IMR-90 (cell line): ENCODE results near the gene FSTL3. TPM values are rescaled to one million over a fixed set of nuclear protein-coding genes. Genes with fewer than 3 reads are reported as not detected.

Source experiments
- ATAC-seq: fragments of 200-7000 bp; cut with Tn5 transposase; 2 replicates; pipeline ENCODE4 v1.9.1; 2020; ENCODE audit warnings: low read depth, mild to moderate bottlenecking, moderate library complexity
- BruUV-seq: library from RNA; stranded (reverse); fragments of 400-500 nt; replicated peaks from 2 replicates; lab custom pipeline; 2021; lab: Mats Ljungman, UMichigan
- CTCF ChIA-PET: fragments of 300-600 bp; formaldehyde crosslinking; extraction: SDS; loops from one replicate; lab custom pipeline; 2021; ENCODE audit warnings: antibody characterized with exemption; lab: Yijun Ruan, JAX
- POLR2A ChIA-PET: fragments of 300-600 bp; sonication (Branson Sonifier 250); formaldehyde crosslinking; loops from one replicate; lab custom pipeline; 2022; ENCODE audit warnings: antibody characterized with exemption; ENCODE audit not compliant: unreplicated experiment; lab: Charles Lee
- DNase-seq: peaks from one replicate; pipeline ENCODE4 v3.0.0; 2013
- H2AFZ ChIP-seq: replicated peaks from 2 replicates; pipeline ENCODE3; 2013; ENCODE audit warnings: low read length, mild to moderate bottlenecking; ENCODE audit not compliant: poor library complexity
- H2AK5ac ChIP-seq: 2 replicates; pipeline ENCODE4 v1.6.1; 2013; ENCODE audit warnings: low read depth, low read length, inconsistent platforms
- H2AK9ac ChIP-seq: replicated peaks from 2 replicates; pipeline ENCODE3; 2013; ENCODE audit warnings: mild to moderate bottlenecking, low read depth, low read length, moderate library complexity; ENCODE audit not compliant: poor library complexity
- H2BK120ac ChIP-seq: 2 replicates; pipeline ENCODE4 v1.6.1; 2013; ENCODE audit warnings: low read depth, low read length, inconsistent platforms
- H2BK15ac ChIP-seq: 3 replicates; pipeline ENCODE4 v1.6.1; 2013; ENCODE audit warnings: low read depth, low read length, inconsistent platforms
- H2BK20ac ChIP-seq: 2 replicates; pipeline ENCODE4 v1.6.1; 2013; ENCODE audit warnings: low read depth, mild to moderate bottlenecking, inconsistent platforms, low read length, moderate library complexity
- H2BK5ac ChIP-seq: 2 replicates; pipeline ENCODE4 v1.6.1; 2013; ENCODE audit warnings: mild to moderate bottlenecking, low read depth, low read length, inconsistent platforms; ENCODE audit not compliant: poor library complexity, severe bottlenecking
- H3K14ac ChIP-seq: replicated peaks from 2 replicates; pipeline ENCODE4 v1.6.1; 2013; ENCODE audit warnings: low read depth, low read length, inconsistent platforms
- H3K18ac ChIP-seq: 2 replicates; pipeline ENCODE4 v1.6.1; 2013; ENCODE audit warnings: low read depth, low read length, control low read depth
- H3K23ac ChIP-seq: 2 replicates; pipeline ENCODE4 v1.6.1; 2013; ENCODE audit warnings: low read depth, low read length, inconsistent platforms
- H3K27ac ChIP-seq: 2 replicates; pipeline ENCODE4 v1.5.1; 2013; ENCODE audit warnings: mild to moderate bottlenecking, control low read depth, low read length; ENCODE audit not compliant: insufficient read depth
- H3K27me3 ChIP-seq: 2 replicates; pipeline ENCODE4 v1.6.1; 2013; ENCODE audit warnings: low read length; ENCODE audit not compliant: control insufficient read depth, insufficient read depth
- H3K36me3 ChIP-seq: 2 replicates; pipeline ENCODE4 v1.6.1; 2013; ENCODE audit warnings: low read length, mixed read lengths; ENCODE audit not compliant: control insufficient read depth, insufficient read depth
- H3K4ac ChIP-seq: 2 replicates; pipeline ENCODE4 v1.6.1; 2013; ENCODE audit warnings: low read depth, low read length, inconsistent platforms
- H3K4me1 ChIP-seq: 2 replicates; pipeline ENCODE4 v1.6.1; 2013; ENCODE audit warnings: low read length, mixed read lengths; ENCODE audit not compliant: control insufficient read depth, insufficient read depth
- H3K4me2 ChIP-seq: 2 replicates; pipeline ENCODE4 v1.6.1; 2013; ENCODE audit warnings: low read depth, mild to moderate bottlenecking, control low read depth, low read length, moderate library complexity
- H3K4me3 ChIP-seq: 2 replicates; pipeline ENCODE4 v1.5.1; 2013; ENCODE audit warnings: low read depth, mild to moderate bottlenecking, control low read depth, low read length, moderate library complexity; ENCODE audit not compliant: insufficient read depth
- H3K56ac ChIP-seq: 2 replicates; pipeline ENCODE4 v1.6.1; 2013; ENCODE audit warnings: low read length, inconsistent platforms; ENCODE audit not compliant: insufficient read depth; ENCODE audit errors: extremely low read depth
- H3K79me1 ChIP-seq, 2 experiments: 2 replicates each; pipeline ENCODE4 v1.6.1; 2013; ENCODE audit warnings: low read length in 2 of 2, inconsistent platforms in 1 of 2, low read depth in 1 of 2
- H3K9ac ChIP-seq: 2 replicates; pipeline ENCODE4 v1.6.1; 2013; ENCODE audit warnings: low read depth, low read length, control low read depth
- H3K9me1 ChIP-seq: 2 replicates; pipeline ENCODE4 v1.6.1; 2013; ENCODE audit warnings: low read length, inconsistent platforms; ENCODE audit not compliant: insufficient read depth
- H3K9me3 ChIP-seq: 2 replicates; pipeline ENCODE4 v1.6.1; 2013; ENCODE audit warnings: low read length; ENCODE audit not compliant: control insufficient read depth, insufficient read depth
- H4K20me1 ChIP-seq: 2 replicates; pipeline ENCODE4 v1.6.1; 2013; ENCODE audit warnings: low read length, inconsistent platforms; ENCODE audit not compliant: insufficient read depth
- H4K5ac ChIP-seq: 2 replicates; pipeline ENCODE4 v1.6.1; 2013; ENCODE audit warnings: mild to moderate bottlenecking, low read depth, low read length, control low read depth
- H4K8ac ChIP-seq, 2 experiments: 2 replicates each; pipeline ENCODE4 v1.6.1; 2013; ENCODE audit warnings: low read depth in 2 of 2, low read length in 2 of 2, control low read depth in 1 of 2, inconsistent platforms in 1 of 2
- H4K91ac ChIP-seq: 2 replicates; pipeline ENCODE4 v1.6.1; 2013; ENCODE audit warnings: low read depth, low read length, inconsistent platforms; ENCODE audit not compliant: insufficient read depth
- BHLHE40 ChIP-seq: fragments of 150-350 bp; IDR thresholded peaks from 2 replicates; pipeline ENCODE4 v1.6.1; 2016; ENCODE audit warnings: mild to moderate bottlenecking, low read depth, low read length
- FOS ChIP-seq: fragments of 150-350 bp; IDR thresholded peaks from 2 replicates; pipeline ENCODE4 v1.6.1; 2016; ENCODE audit warnings: low read depth, low read length
- POLR2A ChIP-seq: IDR thresholded peaks from 2 replicates; pipeline ENCODE4 v1.6.1; 2012; ENCODE audit warnings: mild to moderate bottlenecking, low read depth, low read length
- RAD21 ChIP-seq: IDR thresholded peaks from 2 replicates; pipeline ENCODE4 v1.6.1; 2012; ENCODE audit warnings: low read length, improper control_type of control experiment
- RFX5 ChIP-seq: IDR thresholded peaks from 2 replicates; pipeline ENCODE4 v1.8.0; 2012; ENCODE audit warnings: low read depth, mild to moderate bottlenecking, low read length, moderate library complexity
- SMC3 ChIP-seq: fragments of 150-350 bp; IDR thresholded peaks from 2 replicates; pipeline ENCODE4 v1.6.1; 2016; ENCODE audit warnings: low read depth, mild to moderate bottlenecking, antibody characterized with exemption, low read length, moderate library complexity
- WGBS, 2 experiments: methylation state at CpG; one replicate each; pipeline versions ENCODE4 v1.1.5 to v1.1.7; 2013; ENCODE audit warnings: missing lambda C conversion rate in 2 of 2; ENCODE audit not compliant: insufficient read length in 1 of 2; ENCODE audit errors: extremely low coverage in 2 of 2; 5-methylcytosine and 5-hydroxymethylcytosine counted together
- dilution Hi-C: fragments of 300-500 bp; cut with HindIII; formaldehyde crosslinking; loops from one replicate; pipeline ENCODE4 v1.14.3; 2018; ENCODE audit warnings: low sequenced_read_pairs; ENCODE audit not compliant: unreplicated experiment
- in situ Hi-C: fragments of 300-500 bp; cut with MboI; formaldehyde crosslinking; loops from 3 replicates; pipeline ENCODE4 v1.14.3; 2019; ENCODE audit warnings: low sequenced_read_pairs, inconsistent platforms, mixed read lengths
- intact Hi-C: fragments of 100-400 bp; cut with micrococcal nuclease; formaldehyde crosslinking; loops from 2 replicates; pipeline ENCODE4 v1.10.0; 2022
- polyA plus RNA-seq, 3 experiments: library from polyadenylated mRNA; depleted of rRNA; stranded (reverse); fragments of >200 nt; gene quantifications; 2 replicates each; pipeline ENCODE4 v1.2.3, GENCODE V29; 2012; ENCODE audit warnings: low replicate concordance in 1 of 3
- total RNA-seq: library from RNA; depleted of rRNA; stranded (reverse); fragments of >200 nt; gene quantifications from 2 replicates; pipeline ENCODE4 v1.2.3, GENCODE V29; 2012
- TF ChIP-seq, protein P1 (sequence below): fragments of 150-350 bp; IDR thresholded peaks from 2 replicates; pipeline ENCODE4 v1.6.1; 2017; ENCODE audit warnings: mild to moderate bottlenecking, antibody characterized with exemption, low read length, low read depth

FSTL3 gene
- total and polyA plus RNA-seq, 2 of the 4 experiments (the other 2 are of a cell fraction) = 32.3 to 76.9 TPM

DNA sequence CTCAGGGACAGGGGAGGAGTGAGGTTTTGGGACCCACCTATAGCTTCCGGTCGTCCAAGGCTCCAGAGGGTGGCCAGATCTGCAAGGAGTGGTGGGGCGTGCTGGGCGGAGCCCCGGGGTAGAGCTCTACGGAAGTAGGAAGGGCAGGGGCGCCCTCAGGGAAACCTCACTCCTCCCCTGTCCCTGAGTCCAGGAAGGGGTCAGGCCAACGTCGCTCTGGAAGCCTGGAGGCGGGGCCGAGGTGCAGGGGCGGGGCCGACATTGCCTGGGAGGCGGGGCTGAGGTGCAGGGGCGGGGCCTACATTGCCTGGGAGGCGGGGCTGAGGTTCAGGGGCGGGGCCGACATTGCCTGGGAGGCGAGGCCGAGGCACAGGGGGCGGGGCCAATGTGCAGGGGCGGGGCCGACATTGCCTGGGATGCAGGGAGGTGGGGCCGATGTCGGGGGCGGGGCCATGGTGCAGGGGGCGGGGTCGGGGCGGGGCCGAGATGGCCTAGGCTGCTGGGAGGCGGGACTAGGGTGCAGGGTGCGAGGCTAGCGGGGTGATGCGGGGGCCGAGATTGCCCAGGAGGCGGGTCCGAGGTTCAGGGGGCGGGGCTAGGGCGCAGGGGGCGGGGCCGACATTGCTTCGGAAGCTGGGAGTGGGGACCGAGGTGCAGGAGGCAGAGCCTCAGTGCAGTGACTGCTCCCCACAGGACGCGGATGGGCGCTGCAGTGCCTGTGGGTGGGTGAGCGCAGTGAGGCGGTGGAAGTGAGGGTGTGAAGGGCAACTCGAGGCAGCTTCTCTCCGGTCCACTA is 27.7 kb downstream of the FSTL3 start:
- no peak overlapping the region for H3K27ac ChIP-seq
- H4K5ac ChIP-seq = no peak overlapping the region
- H2BK120ac ChIP-seq = no peak overlapping the region
- ChIA-PET CTCF (no interaction called here), POLR2A (no interaction called here)
- no peak overlapping the region for H4K91ac ChIP-seq
- ATAC-seq = peak; percentile 68
- H3K79me1 ChIP-seq = no peaks in the 10 kb centered on the region
- peak; percentile 18 for DNase-seq
- no peak overlapping the region for H3K14ac ChIP-seq
- H3K4me3 ChIP-seq = no peak overlapping the region
- no peaks in the 10 kb centered on the region for H3K36me3 ChIP-seq
- H2AK9ac ChIP-seq = no peak overlapping the region
- H2AFZ ChIP-seq = peak overlapping the region; percentile 72
- H3K9ac ChIP-seq = no peak overlapping the region
- H3K27me3 ChIP-seq = peaks cover 6% of the 10 kb centered on the region; the same call in 1 of the 2 replicates
- dilution Hi-C loops (no loop called here), intact Hi-C loops (no loop called here), in situ Hi-C loops (no loop called here)
- no peak overlapping the region for H3K4ac ChIP-seq
- no CpG with 5 or more reads among the region's 50 CpGs for WGBS, 2 experiments
- no peaks in the 10 kb centered on the region; the same call in 1 of the 2 replicates for H4K20me1 ChIP-seq
- peaks cover 5% of the 10 kb centered on the region; the same call in 1 of the 2 replicates for H3K4me1 ChIP-seq
- 0 out of 4 replicates have a peak overlapping the region, but pooled peaks of 1 of the 2 experiments have one; percentile 16 for H4K8ac ChIP-seq
- H3K18ac ChIP-seq = no peak overlapping the region
- H3K9me3 ChIP-seq = no peaks in the 10 kb centered on the region
- H3K56ac ChIP-seq = no peak overlapping the region
- H2BK15ac ChIP-seq = no peak overlapping the region
- no peaks in the 10 kb centered on the region for H3K9me1 ChIP-seq
- H2BK20ac ChIP-seq = no peak overlapping the region
- no peak for TF ChIP-seq BHLHE40
- TF ChIP-seq FOS = no peak
- TF ChIP-seq RAD21 = no peak
- no peak for TF ChIP-seq POLR2A
- TF ChIP-seq RFX5 = no peak
- no peak for TF ChIP-seq SMC3
- TF ChIP-seq, protein P1, sequence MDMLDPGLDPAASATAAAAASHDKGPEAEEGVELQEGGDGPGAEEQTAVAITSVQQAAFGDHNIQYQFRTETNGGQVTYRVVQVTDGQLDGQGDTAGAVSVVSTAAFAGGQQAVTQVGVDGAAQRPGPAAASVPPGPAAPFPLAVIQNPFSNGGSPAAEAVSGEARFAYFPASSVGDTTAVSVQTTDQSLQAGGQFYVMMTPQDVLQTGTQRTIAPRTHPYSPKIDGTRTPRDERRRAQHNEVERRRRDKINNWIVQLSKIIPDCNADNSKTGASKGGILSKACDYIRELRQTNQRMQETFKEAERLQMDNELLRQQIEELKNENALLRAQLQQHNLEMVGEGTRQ = no peak
- no peak overlapping the region for H2AK5ac ChIP-seq
- H2BK5ac ChIP-seq = no peak overlapping the region
- no peak overlapping the region for H3K23ac ChIP-seq
- no TSS peak for BruUV-seq
- no peak overlapping the region for H3K4me2 ChIP-seq
